ENCODE results near the gene SGTA.

The SGTA gene

DNA sequence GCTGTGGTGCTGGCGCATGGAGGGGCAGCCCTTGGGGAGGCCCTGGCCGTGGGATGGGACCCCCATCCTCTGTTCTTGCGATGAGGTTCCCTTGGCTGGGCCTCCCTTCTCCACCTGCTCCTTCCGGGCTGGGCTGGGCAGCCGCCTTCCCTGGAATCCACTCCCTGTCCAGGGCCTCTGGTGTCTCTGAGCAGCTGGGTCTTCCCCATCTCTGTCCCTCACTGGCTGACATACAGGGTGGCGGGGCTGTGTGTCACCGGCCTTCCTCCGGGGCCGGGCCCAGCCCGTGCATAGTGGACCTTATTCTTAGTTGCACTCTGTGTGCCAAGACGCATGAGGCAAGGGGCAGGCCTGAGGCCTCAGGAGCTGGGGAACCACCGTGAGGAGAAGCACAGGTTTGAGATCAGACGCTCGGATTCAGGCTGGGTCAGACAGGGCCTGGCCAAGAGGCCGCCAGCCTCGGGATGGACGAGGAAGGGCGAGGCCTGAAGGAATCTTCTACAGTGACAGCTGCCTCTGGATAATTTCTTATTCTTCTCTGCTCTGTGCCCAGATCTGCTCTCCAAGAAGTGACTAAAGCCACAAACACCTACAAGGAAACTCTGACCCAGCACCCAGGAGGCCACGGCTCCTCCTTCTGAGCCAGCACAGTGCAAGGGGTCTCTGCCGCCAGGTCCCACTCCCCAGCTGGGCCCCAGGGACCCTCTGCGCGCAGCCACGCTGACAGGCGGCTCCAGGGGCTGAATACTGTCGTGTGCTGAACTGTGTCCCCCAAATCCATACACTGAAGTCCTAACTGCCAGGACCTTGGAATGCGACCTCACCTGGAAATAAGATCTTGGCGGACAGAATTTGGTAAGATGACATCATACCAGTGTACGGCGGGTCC lies 11.0 kb downstream of the SGTA start:
- DNase-seq (ENCODE audit: low read depth in 1 of 2, low spot score in 1 of 2), result no peak

DNA sequence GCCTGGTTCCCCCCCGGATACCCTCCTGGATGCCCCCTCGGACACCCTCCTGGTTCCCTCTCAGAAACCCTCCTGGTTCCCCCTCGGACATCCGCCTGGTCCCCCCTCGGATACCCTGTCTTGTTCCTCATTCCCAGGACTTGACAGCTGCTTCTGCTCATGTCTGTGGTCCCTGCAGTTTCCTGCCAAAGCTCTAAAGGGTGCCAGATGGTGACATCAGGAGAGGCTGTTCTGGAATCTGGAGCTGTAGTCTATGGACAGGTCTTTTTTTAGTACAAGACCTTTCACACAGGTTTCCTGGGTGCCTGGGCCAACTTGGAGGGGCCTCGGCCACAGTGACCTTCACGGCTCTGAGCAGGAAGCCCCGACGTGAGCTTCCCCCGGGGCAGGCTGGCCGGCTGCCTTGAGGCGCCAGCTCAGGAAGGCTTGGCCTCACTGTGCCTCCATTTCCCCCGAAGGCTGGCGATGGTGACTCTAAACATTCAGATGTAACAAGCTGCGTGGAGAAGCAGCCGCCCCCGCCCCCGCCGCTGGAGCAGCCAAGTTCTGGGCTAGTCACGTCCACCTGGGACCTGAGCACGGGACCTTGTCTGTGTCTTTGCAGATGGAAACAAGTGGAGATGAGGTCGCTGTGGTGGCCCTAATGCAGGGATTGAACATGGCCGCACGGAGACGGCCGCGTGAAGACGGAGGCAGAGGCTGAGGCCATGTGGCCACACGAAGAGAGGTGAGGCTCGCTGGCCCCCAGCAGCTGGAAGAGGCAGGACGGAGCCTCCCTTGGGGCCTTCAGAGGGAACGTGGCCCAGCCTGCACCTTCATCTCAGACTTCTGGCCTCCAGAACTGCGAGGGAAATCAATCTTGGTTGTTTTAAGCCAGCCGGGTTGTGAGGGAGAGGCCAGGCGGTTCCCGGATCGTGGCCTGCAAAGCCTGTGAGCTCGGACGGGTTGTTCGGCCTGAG lies 12.7 kb downstream of the SGTA start:
- DNase-seq (ENCODE audit: low read depth in 1 of 2, low spot score in 1 of 2), result no peak

DNA sequence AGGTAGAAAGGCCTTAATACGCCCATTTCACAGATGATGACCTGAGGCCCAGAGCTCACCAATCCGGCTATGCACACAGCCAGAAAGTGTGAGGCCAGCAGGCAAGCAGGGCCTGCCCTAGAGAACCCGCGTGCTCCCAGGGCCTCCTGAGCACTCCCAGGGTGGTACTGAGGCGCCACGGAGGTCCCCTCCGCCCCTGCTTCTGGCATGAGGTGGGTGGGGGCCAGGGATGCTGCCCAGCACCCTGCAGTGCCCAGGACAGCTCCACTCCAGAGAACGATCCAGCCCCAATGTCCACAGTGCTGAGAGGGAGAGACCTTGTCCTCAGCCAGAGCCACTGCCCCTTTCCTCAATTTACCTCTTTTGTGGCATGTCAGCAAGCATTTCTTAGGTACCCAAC lies 13.9 kb downstream of the SGTA start:
- DNase-seq (ENCODE audit: low read depth in 1 of 2, low spot score in 1 of 2), result no peak

GRCh38 chr19:2768365-2769132 lies 14.5 kb downstream of the SGTA start:
- DNase-seq (ENCODE audit: low read depth in 1 of 2, low spot score in 1 of 2), result no peak

DNA sequence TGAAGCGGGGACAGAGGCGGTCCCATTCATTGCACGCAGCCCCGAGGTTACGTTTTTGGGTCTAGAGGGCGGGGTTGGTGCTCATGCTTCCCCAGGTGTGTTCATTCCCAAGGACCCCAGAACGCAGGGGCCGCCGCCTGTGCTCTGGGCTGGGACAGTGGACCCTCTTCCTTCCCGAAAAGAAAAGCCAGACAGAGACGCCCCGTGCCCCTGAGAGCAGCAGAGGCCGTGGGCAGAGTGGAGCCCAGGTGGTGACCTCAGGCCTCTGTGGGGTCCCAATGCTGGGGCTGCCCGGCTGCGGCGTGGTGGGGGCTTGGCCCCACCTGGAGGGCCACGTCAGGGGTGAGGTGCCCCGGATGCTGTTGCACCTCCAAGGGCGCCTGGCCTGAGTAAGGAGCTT lies 15.4 kb downstream of the SGTA start:
- DNase-seq (ENCODE audit: low read depth in 1 of 2, low spot score in 1 of 2), result no peak

GRCh38 chr19:2766594-2767372 lies 16.3 kb downstream of the SGTA start:
- DNase-seq (ENCODE audit: low read depth in 1 of 2, low spot score in 1 of 2), result no peak

GRCh38 chr19:2765376-2765775 lies 17.7 kb downstream of the SGTA start:
- no peak for DNase-seq (ENCODE audit: low read depth in 1 of 2, low spot score in 1 of 2)

DNA sequence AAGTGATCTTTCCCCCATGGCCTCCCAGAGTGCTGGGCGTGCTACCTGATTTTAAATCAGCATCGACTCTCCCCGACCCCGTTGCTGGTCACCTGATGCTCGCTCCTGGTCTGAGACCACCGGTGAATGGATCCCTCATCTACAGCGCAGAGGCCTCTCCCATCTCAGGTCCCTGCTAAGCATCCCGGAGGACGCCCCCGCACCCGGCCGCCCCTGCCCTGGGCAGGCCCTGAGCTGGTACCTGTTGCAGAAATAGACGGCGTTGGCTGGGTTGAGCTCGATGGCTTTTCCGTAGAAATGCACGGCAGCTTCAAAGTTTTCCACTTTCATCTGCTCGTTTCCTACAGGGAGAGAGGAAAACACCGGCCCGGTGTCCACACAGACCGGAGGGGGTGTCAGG lies 18.1 kb downstream of the SGTA start:
- DNase-seq (ENCODE audit: low read depth in 1 of 2, low spot score in 1 of 2), result no peak

GRCh38 chr19:2763687-2764086 lies 19.4 kb downstream of the SGTA start:
- DNase-seq (ENCODE audit: low read depth in 1 of 2, low spot score in 1 of 2), result no peak

GRCh38 chr19:2762783-2763496 lies 20.1 kb downstream of the SGTA start:
- no peak for DNase-seq (ENCODE audit: low read depth in 1 of 2, low spot score in 1 of 2)

DNA sequence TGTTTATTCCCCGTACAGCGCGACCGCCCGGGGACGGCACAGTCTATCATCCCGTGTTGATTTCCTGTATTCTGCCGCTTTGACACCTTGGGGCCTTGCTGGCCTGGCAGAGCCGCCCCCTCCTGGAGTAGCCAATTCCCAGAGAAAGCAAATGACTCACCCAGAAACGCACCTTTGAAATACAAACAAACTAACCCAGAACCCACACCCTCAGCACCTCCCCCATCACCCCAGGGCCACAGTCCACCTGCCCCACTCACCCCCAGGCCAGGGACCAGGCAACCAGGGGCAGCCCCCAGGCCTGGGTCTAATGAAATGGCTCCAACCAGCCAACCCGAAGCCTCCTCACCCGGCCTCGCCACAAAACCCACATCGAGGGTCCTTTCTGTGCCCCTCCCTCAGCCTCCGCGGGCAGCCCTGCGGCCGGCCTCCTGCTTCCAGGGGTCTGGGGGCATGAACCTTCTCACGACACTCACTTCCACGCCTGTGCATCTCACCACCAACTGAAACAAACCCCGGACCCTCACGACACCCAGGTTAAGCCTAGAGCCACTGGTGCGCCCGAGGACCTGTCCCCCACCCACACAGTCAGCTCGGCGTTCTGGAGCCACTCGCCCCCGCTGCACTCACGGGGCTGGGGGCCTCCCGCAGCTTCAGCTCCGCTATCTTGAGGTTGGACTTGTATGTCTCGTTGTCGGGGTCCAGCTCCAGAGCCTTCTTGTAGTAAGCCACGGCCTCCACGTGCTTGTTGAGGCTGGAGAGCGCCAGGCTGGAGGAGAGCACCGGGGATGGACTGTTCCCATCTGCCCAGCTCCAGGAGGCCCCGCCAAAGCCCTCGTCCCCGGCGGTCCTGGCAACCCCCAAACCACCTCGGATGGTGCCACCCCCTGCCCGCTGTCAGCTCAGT lies 20.9 kb downstream of the SGTA start:
- DNase-seq (ENCODE audit: low read depth in 1 of 2, low spot score in 1 of 2), result no peak

DNA sequence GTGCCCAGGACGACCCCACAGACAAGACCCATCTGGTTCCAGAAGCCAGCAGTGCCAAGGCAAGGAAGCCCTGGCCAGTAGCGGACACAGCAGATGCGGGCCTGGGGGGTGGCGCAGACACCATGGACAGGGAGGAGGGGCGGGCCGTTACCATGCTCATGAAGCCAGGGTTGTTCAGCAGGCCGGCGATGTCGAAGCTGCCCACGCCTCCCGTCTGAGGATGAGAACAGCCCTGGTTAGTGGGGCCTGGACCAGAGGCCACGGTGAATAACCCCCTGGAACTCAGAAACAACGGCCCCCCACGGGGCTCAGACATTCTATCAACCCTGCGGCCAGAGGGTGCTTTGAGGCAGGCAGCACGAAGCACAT lies 21.8 kb downstream of the SGTA start:
- no peak for DNase-seq (ENCODE audit: low read depth in 1 of 2, low spot score in 1 of 2)

- no peak for DNase-seq (ENCODE audit: low read depth in 1 of 2, low spot score in 1 of 2)
Measured at GRCh38 chr19:2759965-2760364, 23.1 kb downstream of the SGTA start.

- DNase-seq (ENCODE audit: low read depth in 1 of 2, low spot score in 1 of 2), result no peak
Measured at GRCh38 chr19:2759362-2759761, 23.7 kb downstream of the SGTA start.

DNA sequence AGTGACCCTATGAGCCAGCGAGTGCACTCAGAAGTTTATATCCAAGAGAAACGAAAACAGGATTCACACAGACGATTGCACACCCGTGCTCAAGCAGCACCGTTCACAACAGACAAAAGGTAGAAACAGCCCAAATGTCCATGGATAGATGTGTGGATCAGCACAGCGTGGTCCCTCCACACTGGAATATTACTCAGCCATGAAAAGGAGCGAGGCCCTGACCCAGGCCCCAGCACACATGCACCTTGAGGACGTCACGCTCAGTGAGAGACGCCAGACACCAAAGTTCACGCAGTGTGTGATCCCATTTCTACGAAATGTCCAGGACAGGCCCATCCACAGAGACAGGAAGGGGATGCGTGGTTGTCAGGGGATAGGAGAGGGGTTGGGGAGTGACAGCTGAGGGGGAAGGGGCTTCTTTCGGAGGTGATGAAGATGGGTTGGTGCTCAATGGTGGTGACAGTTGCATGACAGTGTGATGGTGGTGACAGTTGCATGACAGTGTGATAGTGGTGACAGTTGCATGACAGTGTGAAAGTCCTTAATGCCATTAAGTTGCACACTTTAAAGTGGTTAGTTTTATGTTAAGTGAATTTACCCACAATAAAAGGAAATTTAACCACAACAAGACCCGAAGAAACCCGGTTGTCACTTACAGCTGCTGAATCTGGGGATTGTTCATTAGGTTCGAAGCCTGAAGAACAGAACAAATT lies 24.3 kb downstream of the SGTA start:
- DNase-seq (ENCODE audit: low read depth in 1 of 2, low spot score in 1 of 2), result no peak

GRCh38 chr19:2756921-2757881 lies 25.9 kb downstream of the SGTA start:
- DNase-seq (ENCODE audit: low read depth in 1 of 2, low spot score in 1 of 2), result no peak

DNA sequence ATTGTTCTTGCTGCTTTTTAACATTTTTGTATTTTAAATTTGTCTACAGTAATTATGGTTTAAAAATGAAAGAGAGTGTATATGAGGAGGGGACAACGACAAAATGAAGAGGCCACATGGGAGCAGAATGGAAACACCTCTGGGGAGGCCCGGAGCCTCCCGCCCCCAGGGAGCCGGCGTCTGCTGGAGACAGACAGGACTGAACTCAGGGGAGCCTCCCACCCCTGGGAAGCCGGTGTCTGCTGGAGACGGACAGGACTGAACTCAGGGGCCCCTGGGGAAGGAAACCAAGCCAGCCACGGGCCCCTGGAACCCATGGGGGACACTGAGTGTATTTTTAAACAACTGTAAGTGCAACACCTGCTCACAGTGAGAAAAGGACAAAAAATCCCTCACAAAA lies 26.6 kb downstream of the SGTA start:
- DNase-seq (ENCODE audit: low read depth in 1 of 2, low spot score in 1 of 2), result no peak
